A673 (cell line): Measurements from ENCODE around the gene N4BP3. TPM values are rescaled to one million over a fixed set of nuclear protein-coding genes. Genes with fewer than 3 reads are reported as not detected.

Experiments used
- BruUV-seq: library from RNA; stranded (reverse); fragments of 400-500 nt; replicated peaks from 2 replicates; lab custom pipeline; 2021; lab: Mats Ljungman, UMichigan
- CTCF ChIA-PET: fragments of 300-600 bp; sonication (Branson Sonifier 250); formaldehyde crosslinking; loops from one replicate; lab custom pipeline; 2022; ENCODE audit warnings: antibody characterized with exemption; lab: Charles Lee
- POLR2A ChIA-PET: fragments of 300-600 bp; sonication (Branson Sonifier 250); formaldehyde crosslinking; loops from one replicate; lab custom pipeline; 2022; ENCODE audit warnings: antibody characterized with exemption; ENCODE audit not compliant: low non-redundant PET; lab: Charles Lee
- DNase-seq: peaks from one replicate; pipeline ENCODE4 v3.0.0-alpha.2; 2015; ENCODE audit warnings: low spot score
- H3K27ac ChIP-seq: fragments of 200-600 bp; sonication (generic); 2 replicates; pipeline ENCODE4 v1.5.1; 2016; ENCODE audit warnings: mixed run types, low read depth, mild to moderate bottlenecking, mixed read lengths, antibody characterized with exemption, low read length; ENCODE audit not compliant: poor library complexity, severe bottlenecking
- H3K27me3 ChIP-seq: fragments of 200-600 bp; sonication (generic); replicated peaks from 2 replicates; pipeline ENCODE4 v1.6.1; 2017; ENCODE audit warnings: mixed run types, low read depth, mild to moderate bottlenecking, mixed read lengths, antibody characterized with exemption, low read length; ENCODE audit not compliant: insufficient read depth, poor library complexity
- H3K36me3 ChIP-seq: fragments of 200-600 bp; sonication (generic); 2 replicates; pipeline ENCODE4 v1.6.1; 2016; ENCODE audit warnings: mixed run types, mild to moderate bottlenecking, mixed read lengths, antibody characterized with exemption, low read length; ENCODE audit not compliant: insufficient read depth, poor library complexity, severe bottlenecking
- H3K4me1 ChIP-seq: fragments of 200-600 bp; sonication (generic); 2 replicates; pipeline ENCODE4 v1.6.1; 2017; ENCODE audit warnings: mixed run types, mild to moderate bottlenecking, mixed read lengths, antibody characterized with exemption, low read length; ENCODE audit not compliant: insufficient read depth, poor library complexity, severe bottlenecking
- H3K4me3 ChIP-seq: fragments of 200-600 bp; sonication (generic); 2 replicates; pipeline ENCODE4 v1.5.1; 2016; ENCODE audit warnings: low read depth, mixed run types, mild to moderate bottlenecking, mixed read lengths, low read length; ENCODE audit not compliant: poor library complexity, severe bottlenecking
- H3K9me3 ChIP-seq: fragments of 200-600 bp; sonication (generic); 2 replicates; pipeline ENCODE4 v1.6.1; 2016; ENCODE audit warnings: mixed run types, low read depth, mild to moderate bottlenecking, mixed read lengths, antibody characterized with exemption, low read length; ENCODE audit not compliant: poor library complexity, severe bottlenecking
- EZH2 ChIP-seq: fragments of 200-600 bp; sonication (generic); IDR thresholded peaks from 2 replicates; pipeline ENCODE4 v1.6.1; 2017; ENCODE audit warnings: borderline replicate concordance, low read depth, mild to moderate bottlenecking, mixed read lengths, antibody characterized with exemption, low read length; ENCODE audit not compliant: poor library complexity, severe bottlenecking
- intact Hi-C: fragments of 100-400 bp; cut with micrococcal nuclease; formaldehyde crosslinking; loops from one replicate; pipeline ENCODE4 v1.10.0; 2022; ENCODE audit not compliant: unreplicated experiment
- total RNA-seq: library from RNA; stranded (reverse); gene quantifications from 2 replicates; pipeline ENCODE4 v1.2.3, GENCODE V29; 2021
- TF ChIP-seq, protein P1 (sequence below): fragments of 300-800, 200-600 bp; sonication (generic); conservative IDR thresholded peaks from 2 replicates; pipeline ENCODE4 v1.5.1; 2017; ENCODE audit warnings: low read depth, mild to moderate bottlenecking, antibody characterized with exemption, low read length, moderate library complexity, mixed read lengths

N4BP3 gene
- total RNA-seq, 1 experiment from 2014 or later = 0.73 TPM

DNA sequence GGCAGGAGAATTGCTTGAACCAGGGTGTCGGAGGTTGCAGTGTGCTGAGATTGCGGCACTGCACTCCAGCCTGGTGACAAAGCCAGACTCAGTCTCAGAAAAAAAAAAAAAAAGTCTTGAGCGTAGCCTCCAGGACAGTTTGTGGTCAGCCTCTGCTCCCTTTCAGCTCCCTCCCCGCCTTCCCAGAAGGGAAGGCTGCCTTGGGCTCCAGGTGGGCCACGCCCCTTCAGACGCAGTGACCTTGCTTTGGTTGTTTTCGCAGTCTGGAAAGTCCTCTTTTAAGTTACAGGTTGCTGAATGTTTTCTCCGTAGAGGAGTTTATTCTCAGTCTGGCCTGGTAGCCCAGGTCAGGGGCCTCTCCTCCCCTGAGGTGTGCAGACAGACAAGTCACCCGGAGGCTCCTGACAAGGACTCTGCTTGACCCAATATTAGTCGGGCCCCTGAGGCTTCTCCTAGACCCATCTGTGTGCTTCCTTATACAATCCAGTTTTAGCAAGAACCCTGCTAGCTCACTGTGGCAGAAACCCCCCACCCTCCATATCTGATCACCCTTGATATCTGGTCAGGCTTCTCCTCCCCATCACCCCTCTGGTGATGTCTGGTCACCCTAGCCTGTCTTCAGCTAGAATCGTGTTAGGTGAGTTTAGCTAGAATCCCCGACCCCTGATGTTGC is 31.6 kb upstream of the N4BP3 start:
- Histone ChIP-seq H3K27ac (no peak overlapping the region), H3K4me1 (no peaks in the 10 kb centered on the region), H3K27me3 (no peaks in the 10 kb centered on the region), H3K9me3 (no peaks in the 10 kb centered on the region), H3K4me3 (no peak overlapping the region), H3K36me3 (no peaks in the 10 kb centered on the region)
- no peak for TF ChIP-seq EZH2
- TF ChIP-seq, protein P1, sequence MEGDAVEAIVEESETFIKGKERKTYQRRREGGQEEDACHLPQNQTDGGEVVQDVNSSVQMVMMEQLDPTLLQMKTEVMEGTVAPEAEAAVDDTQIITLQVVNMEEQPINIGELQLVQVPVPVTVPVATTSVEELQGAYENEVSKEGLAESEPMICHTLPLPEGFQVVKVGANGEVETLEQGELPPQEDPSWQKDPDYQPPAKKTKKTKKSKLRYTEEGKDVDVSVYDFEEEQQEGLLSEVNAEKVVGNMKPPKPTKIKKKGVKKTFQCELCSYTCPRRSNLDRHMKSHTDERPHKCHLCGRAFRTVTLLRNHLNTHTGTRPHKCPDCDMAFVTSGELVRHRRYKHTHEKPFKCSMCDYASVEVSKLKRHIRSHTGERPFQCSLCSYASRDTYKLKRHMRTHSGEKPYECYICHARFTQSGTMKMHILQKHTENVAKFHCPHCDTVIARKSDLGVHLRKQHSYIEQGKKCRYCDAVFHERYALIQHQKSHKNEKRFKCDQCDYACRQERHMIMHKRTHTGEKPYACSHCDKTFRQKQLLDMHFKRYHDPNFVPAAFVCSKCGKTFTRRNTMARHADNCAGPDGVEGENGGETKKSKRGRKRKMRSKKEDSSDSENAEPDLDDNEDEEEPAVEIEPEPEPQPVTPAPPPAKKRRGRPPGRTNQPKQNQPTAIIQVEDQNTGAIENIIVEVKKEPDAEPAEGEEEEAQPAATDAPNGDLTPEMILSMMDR = no peak
- ChIA-PET CTCF (no interaction called here), POLR2A (no interaction called here)
- no peak for DNase-seq
- BruUV-seq = no TSS peak
- intact Hi-C loops = no loop called here

DNA sequence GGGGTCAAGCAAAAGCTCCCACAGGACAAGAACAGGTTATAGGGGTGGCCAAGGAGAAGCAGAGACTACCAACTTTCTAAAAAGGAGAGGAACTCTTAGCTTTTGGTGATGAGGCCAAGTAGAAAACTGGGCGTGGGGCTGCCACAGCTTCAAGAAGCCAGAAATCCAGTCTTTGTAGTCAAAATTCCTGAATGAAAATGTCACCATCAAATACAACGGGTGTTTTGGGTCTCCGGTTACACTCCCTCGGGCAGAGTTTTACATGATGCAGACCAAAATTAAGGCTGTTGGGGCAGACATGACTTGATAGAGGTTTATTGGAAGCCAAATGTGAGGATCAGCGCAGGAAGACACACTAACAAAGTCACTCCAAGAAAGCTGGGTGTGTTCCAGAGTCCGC is 29.4 kb upstream of the N4BP3 start:
- CTCF ChIA-PET = no interaction called here

DNA sequence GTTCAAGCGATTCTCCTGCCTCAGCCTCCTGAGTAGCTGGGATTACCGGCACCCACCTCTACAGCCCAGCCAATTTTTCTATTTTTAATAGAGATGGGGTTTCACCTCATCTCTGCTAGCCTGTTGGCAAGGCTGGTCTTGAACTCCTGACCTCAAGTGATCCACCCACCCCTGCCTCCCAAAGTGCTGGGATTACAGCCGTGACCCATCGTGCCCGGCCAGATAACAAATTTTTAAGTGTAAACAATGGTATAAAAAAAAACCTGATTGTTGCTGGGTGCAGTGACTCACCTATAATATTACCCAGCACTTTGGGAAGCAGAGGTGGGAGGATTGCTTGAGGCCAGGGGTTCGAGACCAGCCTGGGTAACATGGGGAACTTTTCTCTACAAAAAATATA is 28.0 kb upstream of the N4BP3 start:
- H3K27me3 ChIP-seq = no peaks in the 10 kb centered on the region
- TF ChIP-seq, protein P1 = no peak
- TF ChIP-seq EZH2 = no peak
- H3K4me1 ChIP-seq = no peaks in the 10 kb centered on the region
- no peaks in the 10 kb centered on the region for H3K36me3 ChIP-seq
- BruUV-seq = no TSS peak
- H3K9me3 ChIP-seq = no peaks in the 10 kb centered on the region
- intact Hi-C loops = no loop called here
- H3K4me3 ChIP-seq = no peak overlapping the region
- POLR2A ChIA-PET = no interaction called here
- CTCF ChIA-PET = no interaction called here
- DNase-seq = no peak
- H3K27ac ChIP-seq = no peak overlapping the region

More for the DNA sequence above, 29.4 kb upstream of the N4BP3 start:
- POLR2A ChIA-PET = no interaction called here
- Histone ChIP-seq H3K27ac (no peak overlapping the region), H3K36me3 (no peaks in the 10 kb centered on the region), H3K9me3 (no peaks in the 10 kb centered on the region), H3K4me3 (no peak overlapping the region), H3K4me1 (no peaks in the 10 kb centered on the region), H3K27me3 (no peaks in the 10 kb centered on the region)
- DNase-seq = no peak
- intact Hi-C loops = no loop called here
- no TSS peak for BruUV-seq
- TF ChIP-seq, protein P1 = no peak
- no peak for TF ChIP-seq EZH2
